Fibroblast of lung (primary cell): Measurements from ENCODE around the gene SPTLC1. TPM values are rescaled to one million over a fixed set of nuclear protein-coding genes. Genes with fewer than 3 reads are reported as not detected.
A peak's percentile ranks its signal among the peaks of the same experiment; 100 is the strongest.

Experiments
- DNase-seq, 2 donors: peaks; one replicate each; pipeline versions ENCODE4 v3.0.0 to v3.0.0-alpha.2; 2010; ENCODE audit warnings: low read depth in 2 of 2
- H2AFZ ChIP-seq: 2 replicates; pipeline ENCODE4 v1.5.1; 2012; ENCODE audit warnings: low read length, control low read depth, inconsistent platforms
- H3K27ac ChIP-seq: 2 replicates; pipeline ENCODE4 v1.5.1; 2011; ENCODE audit warnings: low read length, control low read depth; ENCODE audit not compliant: insufficient read depth
- H3K27me3 ChIP-seq: 2 replicates; pipeline ENCODE4 v1.5.1; 2011; ENCODE audit warnings: mild to moderate bottlenecking, low read length; ENCODE audit not compliant: control insufficient read depth, insufficient read depth
- H3K36me3 ChIP-seq: 2 replicates; pipeline ENCODE4 v1.5.1; 2011; ENCODE audit warnings: low read length; ENCODE audit not compliant: control insufficient read depth, insufficient read depth
- H3K4me1 ChIP-seq: 2 replicates; pipeline ENCODE4 v1.5.1; 2011; ENCODE audit warnings: low read length; ENCODE audit not compliant: control insufficient read depth, insufficient read depth; ENCODE audit errors: extremely low read depth
- H3K4me2 ChIP-seq: 2 replicates; pipeline ENCODE4 v1.5.1; 2011; ENCODE audit warnings: low read length, control low read depth; ENCODE audit not compliant: insufficient read depth; ENCODE audit errors: extremely low read depth
- H3K4me3 ChIP-seq, 4 experiments: fragments of 200-600 bp in 1 of 4; sonication (generic) in 1 of 4; replicated peaks in 1 of 4; 2 replicates each; pipeline ENCODE4 v1.5.1; 2011 to 2016; ENCODE audit warnings: low read length in 4 of 4, low read depth in 3 of 4, mild to moderate bottlenecking in 3 of 4, control low read depth in 2 of 4, inconsistent platforms in 1 of 4, mixed read lengths in 1 of 4; ENCODE audit not compliant: insufficient read depth in 1 of 4; ENCODE audit errors: control extremely low read depth in 1 of 4
- H3K79me2 ChIP-seq: 2 replicates; pipeline ENCODE4 v1.5.1; 2012; ENCODE audit warnings: mild to moderate bottlenecking, low read length, inconsistent platforms; ENCODE audit not compliant: control insufficient read depth, insufficient read depth
- H3K9ac ChIP-seq: 2 replicates; pipeline ENCODE4 v1.5.1; 2011; ENCODE audit warnings: mild to moderate bottlenecking, low read length, control low read depth; ENCODE audit not compliant: insufficient read depth
- H3K9me3 ChIP-seq: 2 replicates; pipeline ENCODE4 v1.5.1; 2012; ENCODE audit warnings: low read depth, low read length; ENCODE audit not compliant: control insufficient read depth, insufficient read depth
- H4K20me1 ChIP-seq: 2 replicates; pipeline ENCODE4 v1.5.1; 2011; ENCODE audit warnings: low read length; ENCODE audit not compliant: control insufficient read depth, insufficient read depth; ENCODE audit errors: extremely low read depth
- EZH2 ChIP-seq: IDR thresholded peaks from 2 replicates; pipeline ENCODE4 v1.5.1; 2012; ENCODE audit warnings: low read length, control low read depth, mild to moderate bottlenecking; ENCODE audit errors: missing control alignments
- polyA plus RNA-seq, 2 donors: library from polyadenylated mRNA; depleted of rRNA in 1 of 2; stranded (reverse) in 1 of 2; unstranded in 1 of 2; fragments of >200 nt; gene quantifications; 2 replicates each; pipeline ENCODE4 v1.2.1, GENCODE V29; 2011 to 2012; ENCODE audit warnings: missing spikeins in 1 of 2
- total RNA-seq: library from RNA; depleted of rRNA; stranded (reverse); fragments of >200 nt; gene quantifications from 2 replicates; pipeline ENCODE4 v1.2.1, GENCODE V29; 2014
- TF ChIP-seq, protein P1 (sequence below), 2 donors: IDR thresholded peaks in 1 of 2; conservative IDR thresholded peaks in 1 of 2; 1 replicate in 1 of 2; 2 replicates in 1 of 2; pipeline ENCODE4 v1.5.1; 2011 to 2012; ENCODE audit warnings: low read length in 2 of 2, control low read depth in 1 of 2, inconsistent platforms in 1 of 2, low read depth in 1 of 2, mild to moderate bottlenecking in 1 of 2

Gene SPTLC1
- total and polyA plus RNA-seq, 2 donors (not counting 1 experiment from before 2014, with no cell fraction given) = 97.8 to 138 TPM

DNA sequence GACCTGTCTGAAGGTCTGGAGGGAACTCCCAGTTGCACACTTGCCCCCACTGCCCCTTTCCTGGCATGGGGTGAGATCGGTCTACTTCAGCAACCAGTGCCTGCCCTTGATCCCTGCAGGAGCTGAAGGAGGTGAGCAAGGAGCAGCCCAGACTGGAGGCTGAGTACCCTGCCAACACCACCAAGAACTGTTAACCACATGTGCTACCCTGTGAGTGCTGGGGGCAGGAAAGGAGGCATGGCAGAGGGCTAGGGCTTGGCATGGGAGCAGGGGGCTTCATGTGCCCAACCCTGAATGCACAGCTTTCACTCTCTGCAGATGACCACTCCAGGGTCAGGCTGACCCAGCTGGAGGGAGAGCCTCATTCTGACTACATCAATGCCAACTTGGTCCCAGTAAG lies 17.3 kb upstream of the SPTLC1 start:
- H3K4me3 ChIP-seq = no peak overlapping the region

DNA sequence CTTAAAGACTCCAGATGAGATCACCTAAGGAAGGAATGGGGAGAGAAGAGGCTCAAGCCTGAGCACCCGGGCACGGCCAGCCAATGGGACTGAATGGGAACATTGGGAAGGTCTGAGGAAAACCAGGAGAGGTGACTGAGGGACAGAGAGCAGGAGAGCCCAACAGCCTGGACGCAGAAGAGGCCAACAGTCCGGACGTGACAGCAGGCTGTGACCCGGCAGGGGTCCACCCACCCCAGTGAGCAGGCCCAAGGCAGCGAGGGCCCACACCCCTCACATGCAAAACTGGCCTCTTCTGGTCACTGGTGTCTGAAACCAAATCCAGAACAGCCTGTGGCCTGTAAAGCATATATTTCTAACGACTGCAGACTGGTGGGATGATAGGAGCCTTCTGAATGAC lies 7.6 kb upstream of the SPTLC1 start:
- DNase-seq = no peak
- no peaks in the 10 kb centered on the region for H3K9me3 ChIP-seq
- H3K27ac ChIP-seq = no peak overlapping the region
- no peaks in the 10 kb centered on the region for H3K36me3 ChIP-seq
- H3K4me1 ChIP-seq = no peaks in the 10 kb centered on the region
- no peak overlapping the region for H2AFZ ChIP-seq
- no peak overlapping the region for H3K4me3 ChIP-seq
- no peaks in the 10 kb centered on the region for H4K20me1 ChIP-seq
- peaks cover 5% of the 10 kb centered on the region for H3K27me3 ChIP-seq
- H3K9ac ChIP-seq = no peak overlapping the region
- no peak overlapping the region for H3K4me2 ChIP-seq
- no peaks in the 10 kb centered on the region for H3K79me2 ChIP-seq
- TF ChIP-seq, protein P1, sequence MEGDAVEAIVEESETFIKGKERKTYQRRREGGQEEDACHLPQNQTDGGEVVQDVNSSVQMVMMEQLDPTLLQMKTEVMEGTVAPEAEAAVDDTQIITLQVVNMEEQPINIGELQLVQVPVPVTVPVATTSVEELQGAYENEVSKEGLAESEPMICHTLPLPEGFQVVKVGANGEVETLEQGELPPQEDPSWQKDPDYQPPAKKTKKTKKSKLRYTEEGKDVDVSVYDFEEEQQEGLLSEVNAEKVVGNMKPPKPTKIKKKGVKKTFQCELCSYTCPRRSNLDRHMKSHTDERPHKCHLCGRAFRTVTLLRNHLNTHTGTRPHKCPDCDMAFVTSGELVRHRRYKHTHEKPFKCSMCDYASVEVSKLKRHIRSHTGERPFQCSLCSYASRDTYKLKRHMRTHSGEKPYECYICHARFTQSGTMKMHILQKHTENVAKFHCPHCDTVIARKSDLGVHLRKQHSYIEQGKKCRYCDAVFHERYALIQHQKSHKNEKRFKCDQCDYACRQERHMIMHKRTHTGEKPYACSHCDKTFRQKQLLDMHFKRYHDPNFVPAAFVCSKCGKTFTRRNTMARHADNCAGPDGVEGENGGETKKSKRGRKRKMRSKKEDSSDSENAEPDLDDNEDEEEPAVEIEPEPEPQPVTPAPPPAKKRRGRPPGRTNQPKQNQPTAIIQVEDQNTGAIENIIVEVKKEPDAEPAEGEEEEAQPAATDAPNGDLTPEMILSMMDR (conservative IDR thresholded peaks at IDR 0.05 in 1 of 2, IDR thresholded peaks at IDR 0.05 in 1 of 2; ENCODE audit: low read depth in 1 of 2, low read length in 2 of 2) = no peak
- TF ChIP-seq EZH2 = no peak

More for the DNA sequence above, 17.3 kb upstream of the SPTLC1 start:
- Histone ChIP-seq H2AFZ (no peak overlapping the region), H3K9ac (no peak overlapping the region), H3K27me3 (no peaks in the 10 kb centered on the region), H3K36me3 (no peaks in the 10 kb centered on the region), H3K9me3 (no peaks in the 10 kb centered on the region), H3K4me2 (no peak overlapping the region), H3K27ac (no peak overlapping the region), H3K79me2 (no peaks in the 10 kb centered on the region), H4K20me1 (no peaks in the 10 kb centered on the region), H3K4me1 (peaks cover 6% of the 10 kb centered on the region)
- no peak for DNase-seq
- TF ChIP-seq EZH2 = no peak
- TF ChIP-seq, protein P1 (conservative IDR thresholded peaks at IDR 0.05 in 1 of 2, IDR thresholded peaks at IDR 0.05 in 1 of 2; ENCODE audit: low read depth in 1 of 2, low read length in 2 of 2) = no peak

DNA sequence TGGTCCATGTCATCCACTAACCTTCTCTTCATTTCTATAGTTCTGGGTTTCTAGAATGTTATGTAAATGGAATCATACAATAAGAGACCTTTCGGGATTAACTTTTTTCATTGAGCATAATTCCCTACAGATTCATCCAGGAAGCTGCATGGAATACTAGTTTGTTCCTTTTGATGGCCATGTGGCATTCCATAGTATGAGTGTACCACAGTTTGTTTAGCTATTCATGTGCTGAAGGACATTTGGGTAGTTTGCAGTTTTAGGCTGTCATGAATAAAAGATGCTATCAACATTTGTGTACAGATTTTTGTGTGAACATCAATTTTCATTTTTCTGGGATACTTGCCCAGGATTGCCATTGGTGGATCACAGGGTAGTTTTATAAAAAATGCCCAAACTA lies 6.8 kb upstream of the SPTLC1 start:
- H3K4me1 ChIP-seq = no peaks in the 10 kb centered on the region
- DNase-seq = peak in 1 of 2 donors; percentile 38
- H3K27ac ChIP-seq = no peak overlapping the region
- no peak overlapping the region for H3K4me2 ChIP-seq
- peaks cover 5% of the 10 kb centered on the region for H3K27me3 ChIP-seq
- no peak overlapping the region for H3K9ac ChIP-seq
- no peak overlapping the region for H2AFZ ChIP-seq
- no peaks in the 10 kb centered on the region for H3K79me2 ChIP-seq
- no peak overlapping the region for H3K4me3 ChIP-seq
- H3K36me3 ChIP-seq = no peaks in the 10 kb centered on the region
- H3K9me3 ChIP-seq = no peaks in the 10 kb centered on the region
- TF ChIP-seq EZH2 = no peak
- TF ChIP-seq, protein P1 (conservative IDR thresholded peaks at IDR 0.05 in 1 of 2, IDR thresholded peaks at IDR 0.05 in 1 of 2; ENCODE audit: low read depth in 1 of 2, low read length in 2 of 2) = no peak
- no peaks in the 10 kb centered on the region for H4K20me1 ChIP-seq
